Skeletal muscle tissue (tissue), 4 donors: Measurements from ENCODE around the gene RTL10. TPM values are rescaled to one million over a fixed set of nuclear protein-coding genes. Genes with fewer than 3 reads are reported as not detected.

Experiments used
- H3K27ac ChIP-seq: one replicate; pipeline ENCODE4 v1.7.0; 2013; ENCODE audit warnings: mild to moderate bottlenecking, low read depth, low read length, inconsistent platforms
- H3K27me3 ChIP-seq, 3 donors: one replicate each; pipeline ENCODE4 v1.7.0; 2013; ENCODE audit warnings: low read length in 3 of 3; ENCODE audit not compliant: control insufficient read depth in 3 of 3, insufficient read depth in 3 of 3
- H3K36me3 ChIP-seq, 3 donors: one replicate each; pipeline ENCODE4 v1.7.0; 2013; ENCODE audit warnings: low read length in 3 of 3; ENCODE audit not compliant: control insufficient read depth in 3 of 3, insufficient read depth in 3 of 3
- H3K4me1 ChIP-seq, 3 donors: one replicate each; pipeline ENCODE4 v1.7.0; 2013; ENCODE audit warnings: low read length in 3 of 3, mild to moderate bottlenecking in 3 of 3; ENCODE audit not compliant: control insufficient read depth in 3 of 3, insufficient read depth in 3 of 3
- H3K4me3 ChIP-seq, 3 donors: one replicate each; pipeline ENCODE4 v1.7.0; 2013; ENCODE audit warnings: low read length in 3 of 3
- H3K9ac ChIP-seq, 3 donors: one replicate each; pipeline ENCODE4 v1.7.0; 2013; ENCODE audit warnings: low read length in 3 of 3, mild to moderate bottlenecking in 3 of 3, moderate library complexity in 2 of 3, low read depth in 1 of 3
- H3K9me3 ChIP-seq, 3 donors: one replicate each; pipeline ENCODE4 v1.7.0; 2013; ENCODE audit warnings: low read length in 3 of 3; ENCODE audit not compliant: control insufficient read depth in 3 of 3
- total RNA-seq: library from RNA; depleted of rRNA; stranded (reverse); fragments of >200 nt; gene quantifications from one replicate; pipeline ENCODE4 v1.2.3, GENCODE V29; 2014
- donor health status: Osteomylitis.

RTL10 gene
- total RNA-seq, 1 donor from 2014 or later = 9.4 TPM

DNA sequence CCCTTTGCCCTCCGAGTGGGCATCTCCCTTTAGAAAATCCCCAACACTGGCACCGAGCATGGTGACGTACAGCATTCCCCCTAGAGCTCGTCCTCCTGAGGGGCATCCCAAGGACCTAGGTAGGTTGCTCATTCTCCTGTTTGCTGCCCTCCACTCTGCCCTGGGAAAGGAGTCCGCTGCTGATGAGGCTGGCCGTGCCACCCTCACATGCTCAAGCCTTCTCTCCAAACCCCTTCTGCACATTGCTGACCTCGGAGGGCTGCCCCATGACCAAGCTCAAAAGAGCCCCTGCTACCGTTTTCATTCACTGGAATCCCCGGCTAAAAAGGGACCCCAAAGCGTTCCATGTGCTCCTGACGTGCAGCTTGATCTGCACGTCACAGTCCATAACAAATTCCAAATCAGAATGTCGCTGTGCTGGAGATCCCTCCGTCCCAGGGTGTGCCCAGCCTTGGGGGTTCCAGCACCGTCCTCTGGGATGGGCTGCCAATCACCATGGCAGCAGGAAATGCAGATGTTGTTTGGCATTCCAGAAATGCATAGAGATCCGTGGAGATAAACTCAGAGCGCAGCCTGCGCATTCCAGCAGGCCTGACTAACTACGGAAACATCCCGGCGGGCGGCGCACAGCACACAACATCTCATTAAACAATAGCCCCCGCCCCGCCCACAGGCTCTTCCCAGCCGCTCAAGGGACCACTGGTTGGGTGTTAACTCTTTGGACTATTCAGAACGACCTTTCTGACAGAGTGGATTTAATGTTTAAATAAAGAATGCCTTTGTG lies 26.3 kb upstream of the RTL10 start:
- peak overlapping the region in 1 of 3 donors; percentile 3 for H3K4me3 ChIP-seq
- H3K9ac ChIP-seq = peak overlapping the region in 1 of 3 donors; percentile 16
- H3K36me3 ChIP-seq = peaks cover 7 to 20% (median 10%) of the 10 kb centered on the region in 3 donors
- no peaks in the 10 kb centered on the region for H3K9me3 ChIP-seq
- H3K27ac ChIP-seq = no peak overlapping the region
- H3K4me1 ChIP-seq = peaks cover 21 to 36% (median 24%) of the 10 kb centered on the region in 3 donors
- no peaks in the 10 kb centered on the region for H3K27me3 ChIP-seq

GRCh38 chr22:19879992-19880785 lies 25.5 kb upstream of the RTL10 start:
- Histone ChIP-seq H3K27me3 (no peaks in the 10 kb centered on the region), H3K9ac (peak overlapping the region in 1 of 3 donors; percentile 3), H3K36me3 (peaks cover 7 to 20% (median 10%) of the 10 kb centered on the region in 3 donors), H3K27ac (no peak overlapping the region), H3K9me3 (no peaks in the 10 kb centered on the region), H3K4me3 (no peak overlapping the region), H3K4me1 (peaks cover 20 to 35% (median 24%) of the 10 kb centered on the region in 3 donors)

DNA sequence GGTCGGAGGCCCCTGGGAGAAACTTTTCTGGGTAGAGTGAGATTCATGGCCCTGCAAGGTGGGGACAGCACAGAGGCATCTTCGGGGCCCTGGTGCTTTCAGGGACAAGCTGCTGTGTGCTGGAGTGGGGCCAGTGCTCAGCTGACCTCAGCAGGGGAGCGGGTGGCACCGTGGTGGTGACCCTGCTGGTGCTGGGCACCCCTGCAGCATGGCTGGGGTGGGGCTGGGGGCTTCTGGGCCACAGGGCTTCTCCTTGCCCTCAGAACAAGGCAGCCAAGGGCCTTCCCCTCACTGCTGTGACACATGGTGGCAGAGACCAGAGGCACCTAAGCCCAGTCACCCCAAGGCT lies 24.9 kb upstream of the RTL10 start:
- H3K9ac ChIP-seq = no peak overlapping the region
- H3K36me3 ChIP-seq = peaks cover 7 to 20% (median 10%) of the 10 kb centered on the region in 3 donors
- H3K9me3 ChIP-seq = no peaks in the 10 kb centered on the region
- H3K4me1 ChIP-seq = peaks cover 17 to 30% (median 19%) of the 10 kb centered on the region in 3 donors
- no peak overlapping the region for H3K4me3 ChIP-seq
- no peak overlapping the region for H3K27ac ChIP-seq
- no peaks in the 10 kb centered on the region for H3K27me3 ChIP-seq

DNA sequence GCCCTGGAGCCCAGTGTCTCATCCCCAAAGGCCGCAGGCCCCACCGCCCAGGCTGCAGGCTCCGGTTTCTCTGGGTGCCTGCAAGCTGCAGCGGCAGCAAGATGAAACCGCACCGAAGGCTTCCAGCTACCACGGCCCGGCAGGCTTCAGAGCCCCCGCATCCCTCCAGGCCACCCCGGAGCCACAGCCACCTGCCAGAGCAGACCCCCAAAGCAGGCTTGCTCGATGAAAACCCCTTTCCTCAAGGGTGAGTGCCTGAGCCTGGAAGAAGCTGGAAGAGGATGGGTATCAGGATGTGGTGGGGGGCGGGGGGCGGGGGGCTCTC lies 24.5 kb upstream of the RTL10 start:
- Histone ChIP-seq H3K4me1 (peaks cover 15 to 30% (median 15%) of the 10 kb centered on the region in 3 donors), H3K27me3 (no peaks in the 10 kb centered on the region), H3K27ac (no peak overlapping the region), H3K9ac (no peak overlapping the region), H3K36me3 (peaks cover 7 to 20% (median 10%) of the 10 kb centered on the region in 3 donors), H3K4me3 (no peak overlapping the region), H3K9me3 (no peaks in the 10 kb centered on the region)

- H3K9ac ChIP-seq = peak overlapping the region in 1 of 3 donors; percentile 12
- no peaks in the 10 kb centered on the region for H3K27me3 ChIP-seq
- H3K9me3 ChIP-seq = no peaks in the 10 kb centered on the region
- no peak overlapping the region for H3K27ac ChIP-seq
- no peak overlapping the region for H3K4me3 ChIP-seq
- H3K4me1 ChIP-seq = peaks cover 11 to 24% (median 13%) of the 10 kb centered on the region in 3 donors
- H3K36me3 ChIP-seq = peaks cover 7 to 20% (median 10%) of the 10 kb centered on the region in 3 donors
Observed at GRCh38 chr22:19878461-19879245, 24.0 kb upstream of the RTL10 start.

DNA sequence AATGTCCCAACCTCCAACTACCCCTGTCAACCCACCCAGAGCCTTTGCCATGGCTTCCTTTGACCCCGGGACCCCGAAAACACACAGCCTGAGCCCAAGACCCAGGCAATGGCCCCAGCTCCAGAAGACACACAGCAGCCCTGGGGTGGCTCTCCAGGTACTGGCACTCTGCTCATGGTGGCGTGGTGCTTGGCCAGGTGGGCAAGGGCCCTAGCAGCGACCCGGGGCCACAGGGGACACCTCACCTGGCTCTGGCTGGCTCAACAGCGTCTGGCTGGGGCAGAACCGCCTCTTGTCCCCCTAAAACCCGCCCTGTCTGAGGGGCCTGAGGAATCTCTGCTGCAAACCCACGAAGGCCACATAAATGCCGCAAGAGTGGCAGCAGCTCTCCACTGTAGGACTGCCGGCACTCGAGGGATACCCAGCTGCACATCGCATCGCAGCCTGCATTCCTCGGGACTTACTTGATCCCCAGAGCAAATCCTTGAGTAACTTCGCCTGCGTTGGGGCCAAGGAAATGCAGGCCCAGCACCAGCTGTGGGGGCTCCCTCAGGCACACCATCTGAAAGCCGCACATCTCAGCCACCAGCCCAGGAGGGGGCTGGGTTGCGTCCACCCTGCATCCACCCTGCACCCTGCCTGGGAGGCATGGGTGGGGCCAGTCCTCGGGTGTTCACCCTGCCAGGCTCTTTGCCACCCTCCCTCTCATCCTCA lies 23.1 kb upstream of the RTL10 start:
- no peak overlapping the region for H3K27ac ChIP-seq
- peaks cover 11 to 24% (median 13%) of the 10 kb centered on the region in 3 donors for H3K4me1 ChIP-seq
- no peaks in the 10 kb centered on the region for H3K27me3 ChIP-seq
- H3K9ac ChIP-seq = peak overlapping the region in 1 of 3 donors; percentile 12
- no peak overlapping the region for H3K4me3 ChIP-seq
- peaks cover 7 to 20% (median 10%) of the 10 kb centered on the region in 3 donors for H3K36me3 ChIP-seq
- H3K9me3 ChIP-seq = no peaks in the 10 kb centered on the region

GRCh38 chr22:19876941-19877625 lies 22.4 kb upstream of the RTL10 start:
- peaks cover 11 to 24% (median 13%) of the 10 kb centered on the region in 3 donors for H3K4me1 ChIP-seq
- H3K27me3 ChIP-seq = no peaks in the 10 kb centered on the region

DNA sequence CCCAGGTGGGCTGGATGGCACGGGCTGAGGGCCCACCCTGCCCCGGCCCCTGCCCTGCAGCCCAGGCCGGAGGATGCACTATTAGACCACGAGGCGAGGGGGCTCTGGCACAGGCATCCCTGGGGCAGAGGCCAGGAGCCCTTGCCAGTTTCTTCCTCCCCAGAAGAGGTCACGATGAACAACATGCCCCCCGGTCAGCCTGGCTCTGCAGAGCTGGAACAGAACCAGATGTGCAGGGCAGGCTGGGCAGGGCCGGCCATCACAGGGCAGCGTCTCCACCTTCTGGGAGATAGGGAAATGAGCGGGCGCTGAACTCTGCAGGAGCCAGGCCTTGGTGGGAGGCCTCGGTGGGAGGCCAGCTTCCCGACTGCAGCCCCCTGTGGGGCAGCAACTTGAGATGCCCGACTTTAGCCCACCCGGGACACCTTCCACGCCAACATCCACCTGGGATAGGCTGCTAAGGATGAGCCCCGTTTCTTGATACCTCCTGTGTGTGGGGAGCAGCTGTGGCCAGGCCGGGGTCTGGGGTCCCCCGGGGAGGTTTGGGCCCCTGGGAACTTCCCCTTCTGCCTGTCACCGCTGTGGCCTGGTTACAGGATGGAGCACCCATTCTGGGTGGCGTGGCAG lies 21.8 kb upstream of the RTL10 start:
- H3K9ac ChIP-seq = no peak overlapping the region
- H3K36me3 ChIP-seq = peaks cover 7 to 20% (median 10%) of the 10 kb centered on the region in 3 donors
- no peaks in the 10 kb centered on the region for H3K27me3 ChIP-seq
- no peaks in the 10 kb centered on the region for H3K9me3 ChIP-seq
- H3K27ac ChIP-seq = no peak overlapping the region
- no peak overlapping the region for H3K4me3 ChIP-seq
- peaks cover 5 to 17% (median 8%) of the 10 kb centered on the region in 3 donors for H3K4me1 ChIP-seq

More at GRCh38 chr22:19876941-19877625, 22.4 kb upstream of the RTL10 start:
- Histone ChIP-seq H3K36me3 (peaks cover 7 to 20% (median 10%) of the 10 kb centered on the region in 3 donors), H3K27ac (no peak overlapping the region), H3K9me3 (no peaks in the 10 kb centered on the region), H3K9ac (no peak overlapping the region), H3K4me3 (no peak overlapping the region)
